Measurements from ENCODE around the gene SUMF1.
"Not testable (repeated sequence)": the region's sequence is repeated elsewhere in the genome, so short reads cannot be mapped to it uniquely, and the experiment has no call there.

SUMF1 gene

GRCh38 chr3:4458961-4459360 lies 8.1 kb downstream of the SUMF1 start:
- no peak for DNase-seq

GRCh38 chr3:4456780-4457179 lies 10.3 kb downstream of the SUMF1 start:
- not testable (repeated sequence) for DNase-seq

DNA sequence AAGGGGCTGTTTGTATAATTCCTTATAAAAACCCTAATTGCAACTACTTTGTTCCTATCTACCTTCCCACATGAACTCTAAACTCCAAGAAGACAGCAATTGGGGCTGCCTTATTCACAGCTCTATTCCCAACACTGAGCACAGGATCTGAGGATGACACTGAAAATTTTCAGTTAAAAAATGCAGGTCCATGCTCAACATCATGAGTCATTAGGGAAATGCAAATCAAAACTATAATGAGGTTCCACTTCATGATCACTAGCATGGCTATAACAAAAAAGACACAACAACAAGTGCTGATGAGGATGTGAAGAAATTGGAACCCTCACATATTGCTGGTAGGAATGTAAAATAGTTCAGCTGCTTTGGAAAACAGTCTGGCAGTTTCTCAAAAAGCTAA lies 12.9 kb downstream of the SUMF1 start:
- no peak for DNase-seq

- no peak for DNase-seq
Observed at GRCh38 chr3:4449043-4449805, 17.8 kb downstream of the SUMF1 start.

DNA sequence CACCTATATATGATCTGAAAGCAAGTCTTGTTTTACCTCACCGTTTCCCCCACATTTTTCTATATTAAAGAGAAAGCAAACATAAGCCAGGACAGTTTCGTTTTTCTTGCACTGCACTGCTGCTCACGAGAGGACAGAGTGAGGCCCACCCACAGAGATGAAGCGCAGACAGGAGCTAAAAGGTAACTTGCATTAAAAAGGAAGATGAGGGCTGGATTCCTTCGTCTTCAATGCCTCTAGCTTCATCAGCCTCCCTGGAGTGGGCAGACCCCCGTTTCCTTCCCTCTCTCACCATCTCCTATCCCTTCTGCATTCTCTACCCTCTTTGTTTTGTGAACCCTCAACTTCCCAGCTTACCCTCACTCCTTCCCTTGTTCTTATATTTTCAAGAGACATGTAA lies 18.9 kb downstream of the SUMF1 start:
- no peak for DNase-seq

DNA sequence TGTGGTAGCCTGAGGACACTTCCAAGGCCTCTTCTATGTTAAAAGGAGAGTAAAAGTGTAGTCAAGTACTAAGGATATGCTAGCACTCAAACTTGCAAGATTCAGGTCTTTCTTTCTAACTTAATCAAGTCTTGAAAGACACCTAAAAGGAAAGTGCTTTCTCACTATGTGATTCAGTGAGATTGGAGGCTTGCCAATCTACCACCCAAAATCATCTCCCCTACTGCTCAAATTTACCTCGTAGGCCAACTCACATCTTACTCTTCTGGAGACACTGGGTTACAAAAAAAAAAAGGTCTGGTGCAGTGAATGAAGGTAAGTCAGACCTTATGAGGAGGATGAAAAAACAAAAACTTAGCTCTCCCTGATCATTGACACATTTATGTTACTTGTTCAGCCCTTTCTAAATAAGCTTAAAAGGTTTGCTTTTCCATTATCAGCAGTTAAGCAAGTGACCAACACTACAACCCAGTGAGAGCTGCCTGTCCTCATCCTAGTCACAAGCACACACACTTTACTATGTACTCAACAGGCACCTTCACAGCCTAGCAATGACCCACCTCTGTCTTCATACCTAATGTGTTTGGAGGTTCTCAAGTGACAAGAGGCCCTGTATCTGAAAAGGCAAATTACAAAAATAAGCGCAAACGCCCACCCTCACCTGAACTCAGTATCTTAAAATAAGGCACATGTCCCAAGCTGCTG lies 19.6 kb downstream of the SUMF1 start:
- DNase-seq, result no peak

DNA sequence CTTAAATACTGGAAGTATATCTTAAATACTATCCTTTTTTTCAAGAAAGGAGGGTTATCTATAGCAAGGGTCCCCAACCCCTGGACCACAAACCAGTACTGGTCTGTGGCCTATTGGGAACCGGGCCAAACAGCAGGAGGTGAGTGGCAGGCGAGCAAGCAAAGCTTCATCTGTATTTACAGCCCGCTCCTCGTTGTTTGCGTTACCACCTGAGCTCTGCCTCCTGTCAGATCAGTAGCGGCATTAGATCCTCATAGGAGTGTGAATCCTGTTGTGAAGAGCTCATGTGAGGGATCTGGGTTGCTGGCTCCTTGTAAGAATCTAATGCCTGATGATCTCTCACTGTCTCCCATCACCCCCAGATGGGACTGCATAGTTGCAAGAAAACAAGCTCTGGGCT lies 26.1 kb downstream of the SUMF1 start:
- no peak for DNase-seq

DNA sequence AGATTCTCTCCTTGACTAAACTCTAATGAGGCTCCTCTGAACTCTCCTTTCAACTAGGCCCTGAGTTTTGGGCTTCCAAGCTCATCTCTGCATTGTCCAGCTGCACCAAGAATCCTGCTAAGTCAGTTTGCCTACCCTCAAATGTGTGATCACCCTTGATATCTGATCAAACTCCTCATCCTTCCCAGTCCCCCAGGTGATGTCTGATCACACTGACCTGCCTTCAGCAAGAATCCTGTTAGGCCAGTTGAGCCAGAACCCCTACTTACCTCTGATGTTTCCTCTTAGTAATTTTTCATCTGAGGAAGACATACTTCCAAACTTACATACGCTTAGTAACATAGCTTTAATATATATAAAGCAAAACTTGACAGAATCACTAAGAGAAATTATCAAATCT lies 28.8 kb downstream of the SUMF1 start:
- no peak for DNase-seq

DNA sequence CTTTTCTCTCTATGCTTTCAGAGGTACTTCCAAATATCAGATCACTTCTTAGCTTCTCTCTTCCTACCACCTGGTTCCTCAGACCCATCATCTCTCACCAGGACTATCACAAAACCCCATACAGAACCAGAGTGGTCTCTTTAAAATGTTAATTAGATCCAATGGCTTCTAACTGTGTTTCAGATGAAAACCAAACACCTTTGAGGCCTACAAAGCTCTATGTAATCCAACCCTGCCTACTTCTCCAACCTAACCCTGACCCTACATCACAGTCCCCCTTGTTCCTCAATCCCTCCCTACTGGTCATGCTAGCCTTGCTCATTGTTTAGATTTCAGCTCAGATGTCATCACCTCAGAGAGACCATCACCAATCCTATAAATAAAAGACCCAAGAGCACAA lies 34.8 kb downstream of the SUMF1 start:
- no peak for DNase-seq

DNA sequence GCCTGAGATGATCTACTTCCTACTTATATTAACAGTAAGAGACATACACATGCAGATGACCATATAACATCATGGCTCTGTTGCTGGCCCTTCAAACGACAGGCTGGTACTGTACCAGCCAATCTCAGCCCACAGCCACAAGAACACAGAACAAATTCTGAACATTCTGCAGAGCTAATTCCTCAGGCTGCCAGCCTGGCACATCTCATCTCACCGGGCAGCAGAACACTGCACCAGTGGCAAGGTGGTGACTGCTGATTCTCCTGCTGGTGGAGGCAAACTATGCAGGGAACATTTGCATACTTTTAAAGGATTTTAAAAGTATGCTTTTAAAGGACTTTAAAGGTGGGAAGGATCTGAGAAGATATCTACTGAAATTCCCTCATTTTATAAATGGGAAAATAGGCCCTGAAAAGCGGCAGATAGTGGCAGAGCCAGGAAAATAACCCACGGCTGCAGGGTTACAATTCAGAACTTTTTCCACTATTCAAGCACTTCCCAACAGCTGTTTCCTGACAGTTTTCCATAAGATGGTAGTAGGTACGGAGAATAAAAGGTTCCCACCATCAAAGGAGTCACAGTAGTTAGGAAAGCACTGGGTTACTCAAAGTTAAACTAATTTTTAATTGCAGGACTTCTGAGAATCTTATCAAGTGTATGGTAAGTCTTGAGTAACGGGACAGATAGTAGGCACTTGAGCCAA lies 37.3 kb downstream of the SUMF1 start:
- DNase-seq, result no peak

GRCh38 chr3:4426782-4427344 lies 40.2 kb downstream of the SUMF1 start:
- DNase-seq, result no peak

DNA sequence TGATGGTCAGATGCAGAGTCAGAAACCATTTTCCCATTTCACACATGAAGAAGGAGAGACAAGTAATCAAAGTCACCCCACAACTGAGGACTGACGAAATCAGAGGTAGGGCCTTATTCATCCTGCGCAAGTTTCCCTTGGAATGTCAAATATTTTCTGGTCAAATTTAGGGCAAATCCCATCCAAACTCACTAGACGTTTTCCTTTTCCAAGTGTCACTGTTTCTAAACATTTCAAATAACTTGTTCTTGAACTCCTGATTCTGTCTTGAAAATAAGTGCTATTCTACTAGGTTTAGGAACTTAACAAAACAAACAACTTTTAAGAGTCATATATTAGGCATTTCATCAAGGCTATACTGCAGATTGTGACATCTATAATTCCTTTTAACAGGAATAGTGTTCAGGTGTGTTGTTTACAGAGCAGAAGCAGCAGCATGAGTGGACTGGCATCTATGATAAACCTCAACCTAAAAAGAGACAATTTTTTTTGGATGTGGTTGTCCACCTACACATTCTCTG lies 40.7 kb downstream of the SUMF1 start:
- DNase-seq, result no peak

GRCh38 chr3:4425707-4426106 lies 41.4 kb downstream of the SUMF1 start:
- no peak for DNase-seq

DNA sequence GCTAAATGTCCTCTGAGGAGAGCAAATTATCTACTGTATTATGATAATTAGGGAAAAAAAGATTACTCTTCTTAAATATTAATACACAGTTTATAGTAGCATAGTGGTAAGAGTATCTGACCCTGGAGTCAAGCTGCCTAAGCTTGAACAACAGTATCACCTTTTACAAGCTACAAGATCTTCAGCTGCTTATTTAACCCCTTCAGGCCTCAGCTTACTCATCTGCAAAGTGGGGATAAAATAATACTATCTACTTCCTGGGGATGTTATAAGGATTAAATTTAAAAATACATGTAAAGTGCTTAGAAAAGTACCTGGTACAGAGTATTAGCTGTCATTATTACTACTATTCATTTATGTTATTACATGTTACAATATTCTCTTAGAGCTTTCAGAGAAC lies 42.0 kb downstream of the SUMF1 start:
- no peak for DNase-seq

- no peak for DNase-seq
Observed at GRCh38 chr3:4421121-4421520, 45.9 kb downstream of the SUMF1 start.

DNA sequence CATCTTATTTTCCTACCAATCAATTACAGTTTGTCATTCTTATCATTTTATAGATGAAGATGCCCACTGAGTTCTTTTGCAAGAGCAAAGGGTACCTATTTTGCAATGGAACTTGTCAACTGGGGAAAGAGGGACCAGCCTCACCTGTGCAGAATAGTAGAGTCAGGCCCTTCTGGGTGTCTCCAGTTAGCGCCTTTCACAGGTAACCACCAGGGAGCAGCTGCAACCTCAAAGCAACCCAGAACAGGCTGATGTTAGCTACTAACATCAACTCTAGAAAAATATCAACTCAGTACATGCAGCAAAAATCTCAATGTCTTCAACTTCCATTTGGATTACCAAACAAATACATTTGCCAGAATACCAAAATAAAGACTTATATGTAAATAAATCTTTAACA lies 47.1 kb downstream of the SUMF1 start:
- no peak for DNase-seq

DNA sequence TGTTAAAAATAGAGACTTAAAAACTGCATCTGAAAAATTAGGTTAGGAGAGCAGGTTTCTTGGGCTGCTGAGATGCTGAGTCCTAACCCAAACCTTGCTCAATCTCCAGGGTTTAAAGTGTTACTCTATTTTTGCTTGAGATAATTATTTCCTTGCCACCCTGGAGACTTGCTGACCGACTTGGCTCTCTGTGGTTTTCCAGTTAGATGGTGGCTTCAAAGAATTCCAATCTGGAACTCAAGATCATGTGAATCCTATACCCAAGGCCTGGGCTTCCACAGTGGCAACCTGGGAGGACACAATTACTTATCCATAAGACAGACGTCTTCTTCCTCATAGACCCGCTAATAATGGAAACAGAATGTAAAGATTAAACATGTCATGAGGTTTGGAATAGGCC lies 47.7 kb downstream of the SUMF1 start:
- DNase-seq, result no peak

DNA sequence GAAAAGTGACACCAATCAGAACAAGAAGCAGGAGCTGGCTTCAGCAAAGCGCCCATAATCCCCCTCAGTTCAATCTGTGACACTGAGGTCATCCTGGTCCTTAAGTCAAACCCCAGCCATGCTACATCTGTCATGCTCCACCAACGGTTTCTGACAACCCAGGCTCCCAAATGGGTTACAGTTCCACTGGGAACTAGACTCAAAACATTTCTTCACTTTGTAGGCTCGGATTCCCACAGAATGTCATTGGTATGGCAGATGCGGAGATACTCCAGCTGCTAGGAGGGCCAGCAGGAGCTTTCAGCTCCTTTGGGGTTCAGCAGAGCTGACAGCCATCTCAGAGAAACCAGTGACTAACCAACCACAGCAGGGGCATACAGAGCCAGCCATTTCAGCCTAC lies 48.9 kb downstream of the SUMF1 start:
- DNase-seq, result no peak

DNA sequence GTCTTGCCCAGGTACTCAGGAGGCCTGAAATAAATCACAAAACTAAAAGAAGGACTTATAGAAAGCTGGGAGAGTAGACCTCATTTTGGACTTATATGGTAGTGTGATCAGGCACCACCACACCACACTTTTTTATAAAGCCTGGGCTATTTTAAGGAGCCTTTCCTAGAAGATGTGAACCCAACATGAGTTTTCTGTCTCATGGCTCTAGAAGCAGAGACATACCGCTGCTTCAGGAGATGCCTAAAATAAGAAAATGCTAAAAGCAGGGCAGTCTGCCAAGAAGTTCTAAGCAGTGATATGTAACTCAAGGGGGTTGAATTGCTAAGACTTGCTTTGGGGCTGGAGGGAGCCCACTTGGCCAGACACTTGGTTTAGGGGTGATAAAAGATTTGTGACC lies 49.6 kb downstream of the SUMF1 start:
- DNase-seq, result no peak

DNA sequence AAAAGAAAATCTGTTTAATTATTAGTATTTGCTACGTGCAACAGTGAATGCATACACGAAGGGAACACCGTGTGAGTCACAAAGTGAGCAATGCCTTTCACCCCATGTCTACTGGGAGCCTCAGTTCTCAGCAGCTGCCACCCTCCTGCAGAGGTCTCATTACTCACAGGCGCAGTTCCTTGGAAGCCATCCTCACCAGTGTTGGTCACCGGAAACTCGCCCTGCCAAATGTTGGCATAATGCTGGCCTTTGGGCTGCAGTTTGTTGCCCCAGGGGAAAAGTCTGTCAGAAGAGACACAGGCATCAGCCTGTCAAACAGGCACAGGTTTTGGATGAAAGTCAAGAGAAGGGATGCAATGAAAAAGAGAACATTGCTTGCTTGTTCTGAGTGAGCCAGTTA lies 50.1 kb downstream of the SUMF1 start:
- no peak for DNase-seq

- no peak for DNase-seq
Observed at GRCh38 chr3:4416427-4416945, 50.6 kb downstream of the SUMF1 start.

DNA sequence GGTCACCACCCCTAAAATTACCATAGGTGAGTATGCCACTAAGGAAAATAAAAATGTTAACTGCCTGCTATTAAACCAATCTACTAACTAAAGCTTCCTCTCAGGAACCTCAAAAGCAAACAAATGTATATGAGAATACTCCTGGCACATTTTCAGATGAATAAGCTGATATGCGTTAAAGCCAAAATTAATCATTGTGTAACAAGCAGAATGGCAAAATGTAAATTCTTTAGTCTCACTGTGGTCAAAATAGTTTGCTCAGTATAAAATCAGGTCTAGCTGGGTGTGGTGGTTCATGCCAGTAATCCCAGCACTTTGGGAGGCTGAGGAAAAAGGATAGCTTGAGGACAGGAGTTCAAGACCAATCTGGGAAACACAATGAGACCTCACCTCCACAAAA lies 53.6 kb downstream of the SUMF1 start:
- no peak for DNase-seq

- DNase-seq, result no peak
Observed at GRCh38 chr3:4411833-4412232, 55.2 kb downstream of the SUMF1 start.

Data from activated T-cell treated with anti-CD3 and anti-CD28 coated beads for 4 hours (primary cell).